OCI-LY7 (cell line): ENCODE measurements around the gene CACNA1D. TPM values are rescaled to one million over a fixed set of nuclear protein-coding genes. Genes with fewer than 3 reads are reported as not detected.

Experiments
- BruUV-seq: library from RNA; stranded (reverse); fragments of 400-500 nt; replicated peaks from 2 replicates; lab custom pipeline; 2021; lab: Mats Ljungman, UMichigan
- CTCF ChIA-PET: fragments of 300-600 bp; sonication (Branson Sonifier 250); formaldehyde crosslinking; loops from one replicate; lab custom pipeline; 2022; ENCODE audit warnings: antibody characterized with exemption; ENCODE audit not compliant: unreplicated experiment; lab: Charles Lee
- POLR2A ChIA-PET: fragments of 300-600 bp; sonication (Branson Sonifier 250); formaldehyde crosslinking; loops from one replicate; lab custom pipeline; 2022; ENCODE audit warnings: antibody characterized with exemption; lab: Charles Lee
- DNase-seq: peaks from one replicate; pipeline ENCODE4 v3.0.0-alpha.2; 2015; ENCODE audit warnings: low spot score
- H2AFZ ChIP-seq: fragments of 200-600 bp; sonication (generic), shearing (Covaris generic); 2 replicates; pipeline ENCODE4 v1.6.1; 2014; ENCODE audit warnings: mild to moderate bottlenecking, antibody characterized with exemption, low read length, moderate library complexity
- H3K27ac ChIP-seq: fragments of 200-600 bp; sonication (generic); 2 replicates; pipeline ENCODE4 v1.5.1; 2014; ENCODE audit warnings: mixed run types, low read depth, mild to moderate bottlenecking, moderate library complexity, low read length, inconsistent platforms; ENCODE audit not compliant: poor library complexity, severe bottlenecking
- H3K36me3 ChIP-seq: fragments of 200-600 bp; sonication (generic); 2 replicates; pipeline ENCODE4 v1.6.1; 2014; ENCODE audit warnings: mild to moderate bottlenecking, antibody characterized with exemption, low read length, moderate library complexity, mixed read lengths; ENCODE audit not compliant: insufficient read depth
- H3K4me1 ChIP-seq: fragments of 200-600 bp; sonication (generic); 2 replicates; pipeline ENCODE4 v1.5.1; 2014; ENCODE audit warnings: mild to moderate bottlenecking, low read length; ENCODE audit not compliant: insufficient read depth, poor library complexity, severe bottlenecking
- H3K4me2 ChIP-seq: fragments of 200-600 bp; sonication (generic); 2 replicates; pipeline ENCODE4 v1.6.1; 2014; ENCODE audit warnings: mild to moderate bottlenecking, low read length
- H3K4me3 ChIP-seq: fragments of 200-600 bp; sonication (generic); 2 replicates; pipeline ENCODE4 v1.5.1; 2014; ENCODE audit warnings: mild to moderate bottlenecking, low read depth, low read length; ENCODE audit not compliant: poor library complexity, severe bottlenecking
- H3K79me2 ChIP-seq: fragments of 200-600 bp; sonication (generic); 2 replicates; pipeline ENCODE4 v1.6.1; 2016; ENCODE audit warnings: low read depth, mild to moderate bottlenecking, low read length, moderate library complexity, mixed read lengths; ENCODE audit not compliant: insufficient read depth
- H3K9me2 ChIP-seq: fragments of 200-600 bp; sonication (generic); 2 replicates; pipeline ENCODE4 v1.6.1; 2016; ENCODE audit warnings: mild to moderate bottlenecking, low read length, mixed read lengths; ENCODE audit not compliant: insufficient read depth
- H3K9me3 ChIP-seq: fragments of 200-600 bp; sonication (generic); 2 replicates; pipeline ENCODE4 v1.6.1; 2014; ENCODE audit warnings: mild to moderate bottlenecking, mixed run types, low read length, mixed read lengths
- H4K20me1 ChIP-seq: fragments of 200-600 bp; sonication (generic); 2 replicates; pipeline ENCODE4 v1.6.1; 2014; ENCODE audit warnings: mild to moderate bottlenecking, antibody characterized with exemption, low read length, moderate library complexity, mixed read lengths; ENCODE audit not compliant: insufficient read depth
- EZH2phosphoT487 ChIP-seq: fragments of 200-600 bp; sonication (generic); IDR thresholded peaks from 2 replicates; pipeline ENCODE4 v1.6.1; 2018; ENCODE audit warnings: low read depth, borderline replicate concordance, mild to moderate bottlenecking, mixed run types, antibody characterized with exemption, low read length, moderate library complexity, mixed read lengths
- intact Hi-C: fragments of 100-400 bp; cut with micrococcal nuclease; formaldehyde crosslinking; loops from one replicate; pipeline ENCODE4 v1.10.0; 2022; ENCODE audit not compliant: unreplicated experiment
- total RNA-seq, 2 experiments: library from RNA; depleted of rRNA in 1 of 2; stranded (reverse); fragments of >200 nt in 1 of 2; shearing (Covaris generic) in 1 of 2; gene quantifications; 2 replicates each; pipeline ENCODE4 v1.2.3, GENCODE V29; 2014 to 2022
- TF ChIP-seq, protein P1 (sequence below): fragments of 200-600 bp; sonication (generic); conservative IDR thresholded peaks from 2 replicates; pipeline ENCODE4 v1.5.1; 2014; ENCODE audit warnings: mild to moderate bottlenecking, antibody characterized with exemption, low read length, moderate library complexity, mixed read lengths

Gene CACNA1D
- total RNA-seq, 2 experiments from 2014 or later, result 0.42 TPM; not detected in 1

DNA sequence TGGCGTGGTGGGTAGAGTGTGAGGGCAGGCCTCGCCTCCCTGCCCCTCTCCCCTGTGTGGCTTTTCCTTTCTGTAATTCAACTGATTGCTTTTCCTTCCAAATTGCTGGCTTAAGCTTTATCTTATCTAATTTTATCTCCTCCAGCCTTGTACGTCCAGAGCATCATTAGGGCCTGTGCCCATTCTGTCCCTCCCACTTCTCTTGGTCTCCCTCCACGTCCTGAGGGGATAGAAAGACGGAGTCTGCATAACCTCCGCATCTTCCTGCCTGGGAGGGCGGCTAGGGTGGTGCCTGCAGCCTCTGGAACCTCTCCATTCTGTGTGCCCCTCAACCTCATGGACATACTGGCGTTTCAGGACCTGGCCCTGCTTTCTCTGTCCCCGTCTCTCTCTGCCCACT lies 39.8 kb downstream of the CACNA1D start:
- no TSS peak for BruUV-seq
- H3K27ac ChIP-seq, result no peak overlapping the region
- H3K4me1 ChIP-seq, result no peaks in the 10 kb centered on the region
- H3K79me2 ChIP-seq, result no peaks in the 10 kb centered on the region
- no peak overlapping the region for H2AFZ ChIP-seq
- intact Hi-C loops, result no loop called here
- no peak for DNase-seq
- TF ChIP-seq, protein P1, sequence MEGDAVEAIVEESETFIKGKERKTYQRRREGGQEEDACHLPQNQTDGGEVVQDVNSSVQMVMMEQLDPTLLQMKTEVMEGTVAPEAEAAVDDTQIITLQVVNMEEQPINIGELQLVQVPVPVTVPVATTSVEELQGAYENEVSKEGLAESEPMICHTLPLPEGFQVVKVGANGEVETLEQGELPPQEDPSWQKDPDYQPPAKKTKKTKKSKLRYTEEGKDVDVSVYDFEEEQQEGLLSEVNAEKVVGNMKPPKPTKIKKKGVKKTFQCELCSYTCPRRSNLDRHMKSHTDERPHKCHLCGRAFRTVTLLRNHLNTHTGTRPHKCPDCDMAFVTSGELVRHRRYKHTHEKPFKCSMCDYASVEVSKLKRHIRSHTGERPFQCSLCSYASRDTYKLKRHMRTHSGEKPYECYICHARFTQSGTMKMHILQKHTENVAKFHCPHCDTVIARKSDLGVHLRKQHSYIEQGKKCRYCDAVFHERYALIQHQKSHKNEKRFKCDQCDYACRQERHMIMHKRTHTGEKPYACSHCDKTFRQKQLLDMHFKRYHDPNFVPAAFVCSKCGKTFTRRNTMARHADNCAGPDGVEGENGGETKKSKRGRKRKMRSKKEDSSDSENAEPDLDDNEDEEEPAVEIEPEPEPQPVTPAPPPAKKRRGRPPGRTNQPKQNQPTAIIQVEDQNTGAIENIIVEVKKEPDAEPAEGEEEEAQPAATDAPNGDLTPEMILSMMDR, result no peak
- TF ChIP-seq EZH2phosphoT487, result no peak
- ChIA-PET CTCF (no interaction called here), POLR2A (no interaction called here)
- no peaks in the 10 kb centered on the region for H3K9me2 ChIP-seq
- H3K4me3 ChIP-seq, result no peak overlapping the region
- no peaks in the 10 kb centered on the region for H3K36me3 ChIP-seq
- no peaks in the 10 kb centered on the region for H3K9me3 ChIP-seq
- H3K4me2 ChIP-seq, result no peak overlapping the region
- no peaks in the 10 kb centered on the region for H4K20me1 ChIP-seq

DNA sequence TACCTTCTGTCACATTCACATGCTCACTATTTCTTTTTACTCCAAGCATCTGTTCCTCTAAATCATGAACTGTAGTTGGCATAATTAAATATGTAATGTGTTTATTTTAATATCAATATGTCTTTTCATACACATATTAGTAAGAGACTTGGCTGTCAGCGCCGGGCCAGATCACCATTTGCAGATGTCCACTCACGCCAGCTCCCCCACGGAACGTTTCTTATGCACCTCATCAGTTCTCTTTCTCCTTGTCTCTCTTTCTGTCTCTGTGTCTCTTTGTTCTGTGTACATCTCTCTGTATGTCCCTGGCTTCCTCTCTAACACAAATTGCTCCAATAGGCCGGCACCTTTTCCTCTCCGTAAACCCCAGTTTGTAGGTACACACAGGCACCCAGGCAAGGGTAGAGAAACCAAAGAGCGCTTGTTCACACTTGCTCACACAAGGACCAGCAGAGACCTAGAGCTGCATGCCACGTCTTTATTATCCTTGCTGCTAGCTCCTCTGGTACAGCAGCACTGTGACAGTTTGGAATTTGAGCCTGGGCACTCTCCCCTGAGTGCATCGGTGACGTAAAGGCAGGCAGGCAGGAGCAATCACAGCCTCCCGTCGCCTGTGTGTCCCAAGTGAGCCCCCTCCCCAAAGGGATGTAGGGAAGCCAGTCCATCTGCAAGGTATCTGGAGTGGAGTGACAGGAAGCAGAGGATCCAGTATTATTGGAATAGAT lies 40.4 kb downstream of the CACNA1D start:
- no TSS peak for BruUV-seq
- ChIA-PET POLR2A (no interaction called here), CTCF (no interaction called here)
- Histone ChIP-seq H3K36me3 (no peaks in the 10 kb centered on the region), H3K79me2 (no peaks in the 10 kb centered on the region), H3K4me3 (no peak overlapping the region), H3K9me2 (no peaks in the 10 kb centered on the region), H3K4me1 (no peaks in the 10 kb centered on the region), H3K27ac (no peak overlapping the region), H3K4me2 (no peak overlapping the region), H2AFZ (no peak overlapping the region), H4K20me1 (no peaks in the 10 kb centered on the region), H3K9me3 (no peaks in the 10 kb centered on the region)
- TF ChIP-seq, protein P1, result no peak
- TF ChIP-seq EZH2phosphoT487, result no peak
- DNase-seq, result no peak
- intact Hi-C loops, result no loop called here

DNA sequence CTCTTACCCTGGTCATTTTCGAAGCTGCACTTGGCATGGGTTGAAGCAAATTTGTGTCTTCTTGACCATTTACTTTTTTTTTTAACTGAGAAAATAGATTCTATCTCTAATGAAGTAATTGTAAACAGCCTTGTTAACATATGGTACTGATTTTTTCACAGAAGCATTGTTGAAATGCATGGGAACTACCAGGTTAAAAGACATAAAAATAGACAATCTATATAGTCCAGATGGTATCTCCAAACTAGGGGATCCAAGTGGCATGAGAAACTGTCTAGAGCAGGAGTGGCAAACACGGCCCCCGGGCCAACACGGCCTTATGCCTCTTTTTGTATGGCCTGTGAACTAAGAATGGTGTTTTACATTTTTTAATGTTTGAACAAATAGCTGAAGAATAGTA lies 41.9 kb downstream of the CACNA1D start:
- no peak overlapping the region for H3K4me3 ChIP-seq
- no peaks in the 10 kb centered on the region for H3K9me3 ChIP-seq
- BruUV-seq, result no TSS peak
- no peaks in the 10 kb centered on the region for H3K36me3 ChIP-seq
- H3K79me2 ChIP-seq, result no peaks in the 10 kb centered on the region
- H4K20me1 ChIP-seq, result no peaks in the 10 kb centered on the region
- no peaks in the 10 kb centered on the region for H3K4me1 ChIP-seq
- ChIA-PET CTCF (no interaction called here), POLR2A (interaction anchor here (0.7 kb wide), 1 partner anchor 104 kb away, joined by 3 read pairs; no protein-coding TSS in a partner anchor)
- TF ChIP-seq, protein P1, result no peak
- no peak for TF ChIP-seq EZH2phosphoT487
- no peak overlapping the region for H3K27ac ChIP-seq
- DNase-seq, result no peak
- no peak overlapping the region for H2AFZ ChIP-seq
- intact Hi-C loops, result no loop called here
- no peaks in the 10 kb centered on the region for H3K9me2 ChIP-seq
- H3K4me2 ChIP-seq, result no peak overlapping the region
